Measurements from ENCODE around the gene C1orf52.
"Not testable (repeated sequence)": the region's sequence is repeated elsewhere in the genome, so short reads cannot be mapped to it uniquely, and the experiment has no call there.

The C1orf52 gene

DNA sequence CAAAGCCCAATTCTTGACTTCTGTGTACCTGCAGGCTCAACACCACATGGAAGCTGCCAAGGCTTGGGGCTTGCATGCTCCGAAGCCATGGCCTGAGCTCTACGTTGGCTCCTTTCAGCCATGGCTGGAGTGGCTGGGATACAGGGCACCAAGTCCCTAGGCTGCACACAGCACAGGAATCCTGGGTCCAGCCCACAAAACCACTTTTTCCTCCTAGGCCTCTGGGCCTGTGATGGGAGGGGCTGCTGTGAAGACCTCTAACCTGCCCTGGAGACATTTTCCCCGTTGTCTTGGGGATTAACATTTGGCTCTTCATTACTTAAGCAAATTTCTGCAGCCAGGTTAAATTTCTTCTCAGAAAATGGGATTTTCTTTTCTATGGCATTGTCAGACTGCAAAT, 10.4 kb downstream of the C1orf52 start:
- not testable (repeated sequence) for H4K91ac ChIP-seq (ENCODE audit: low read depth, low read length); H2BK120ac ChIP-seq (ENCODE audit: insufficient read depth, low read length, poor library complexity)

DNA sequence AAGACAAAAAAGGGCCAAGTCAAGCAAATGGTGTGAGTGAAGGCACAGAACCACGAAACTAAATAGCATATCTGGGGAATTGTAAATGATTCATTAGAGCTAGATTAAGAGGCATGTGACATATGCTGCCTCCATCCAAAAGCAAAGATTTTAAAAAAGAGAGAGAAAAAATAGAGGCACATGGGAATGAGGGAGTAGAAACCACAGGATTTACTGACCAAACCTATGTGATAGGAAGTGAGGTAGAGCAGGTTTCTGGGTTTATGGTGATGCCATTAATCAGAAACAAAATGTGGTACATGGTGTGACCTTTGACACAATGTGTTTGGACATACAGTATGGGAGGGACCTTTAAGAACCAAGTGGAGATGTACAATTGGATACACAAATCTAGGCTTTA, 13.6 kb downstream of the C1orf52 start:
- Histone ChIP-seq H3K27me3 (ENCODE audit: insufficient read depth, low read length) (no peaks in the 10 kb centered on the region), H3K18ac (ENCODE audit: low read length) (no peak overlapping the region), H3K4me3 (ENCODE audit: low read depth, low read length) (no peak overlapping the region), H3K9me3 (ENCODE audit: insufficient read depth, low read depth, low read length) (peaks cover 6% of the 10 kb centered on the region), H3K36me3 (ENCODE audit: control insufficient read depth in 1 of 2, insufficient read depth in 2 of 2, low read length in 2 of 2) (peaks cover 0 to 2% of the 10 kb centered on the region in 2 experiments), H3K27ac (ENCODE audit: low read depth, low read length) (peak overlapping the region; percentile 67), H3K4me1 (ENCODE audit: control insufficient read depth in 1 of 2, insufficient read depth in 2 of 2, low read length in 2 of 2) (peaks cover 0 to 5% of the 10 kb centered on the region in 2 experiments), H3K79me2 (ENCODE audit: control insufficient read depth, insufficient read depth, low read length, poor library complexity) (no peaks in the 10 kb centered on the region), H2AK5ac (ENCODE audit: low read length) (no peak overlapping the region), H2BK5ac (ENCODE audit: low read depth, low read length, poor library complexity) (no peak overlapping the region), H3K14ac (ENCODE audit: low read length) (no peak overlapping the region), H3K4me2 (ENCODE audit: low read length) (no peak overlapping the region), H3K9ac (ENCODE audit: low read length) (no peak overlapping the region), H2BK12ac (ENCODE audit: low read length) (no peak overlapping the region), H2AFZ (ENCODE audit: insufficient read depth, low read length, poor library complexity) (no peak overlapping the region), H4K12ac (ENCODE audit: low read depth, low read length) (no peak overlapping the region), H3K23ac (ENCODE audit: low read length) (no peak overlapping the region), H2BK120ac (ENCODE audit: insufficient read depth, low read length, poor library complexity) (no peak overlapping the region), H4K91ac (ENCODE audit: low read depth, low read length) (no peak overlapping the region), H4K8ac (ENCODE audit: low read depth, low read length) (no peak overlapping the region), H3K79me1 (ENCODE audit: low read length) (peaks cover 9% of the 10 kb centered on the region), H3K4ac (ENCODE audit: low read depth, low read length) (no peak overlapping the region)
- no peak for DNase-seq
- WGBS (ENCODE audit: extremely low coverage, insufficient coverage, insufficient read length), result no CpG with 5 or more reads among the region's 1 CpG

More for the DNA sequence above, 10.4 kb downstream of the C1orf52 start:
- not testable (repeated sequence) for H3K4ac ChIP-seq (ENCODE audit: low read depth, low read length); H3K36me3 ChIP-seq (ENCODE audit: control insufficient read depth in 1 of 2, insufficient read depth in 2 of 2, low read length in 2 of 2); H4K12ac ChIP-seq (ENCODE audit: low read depth, low read length); H3K79me1 ChIP-seq (ENCODE audit: low read length); H3K27ac ChIP-seq (ENCODE audit: low read depth, low read length); H2BK5ac ChIP-seq (ENCODE audit: low read depth, low read length, poor library complexity); H3K4me1 ChIP-seq (ENCODE audit: control insufficient read depth in 1 of 2, insufficient read depth in 2 of 2, low read length in 2 of 2); H2BK12ac ChIP-seq (ENCODE audit: low read length); H2AK5ac ChIP-seq (ENCODE audit: low read length); H3K4me3 ChIP-seq (ENCODE audit: low read depth, low read length); DNase-seq; H3K79me2 ChIP-seq (ENCODE audit: control insufficient read depth, insufficient read depth, low read length, poor library complexity); H3K18ac ChIP-seq (ENCODE audit: low read length); H3K14ac ChIP-seq (ENCODE audit: low read length); H3K9ac ChIP-seq (ENCODE audit: low read length); H3K4me2 ChIP-seq (ENCODE audit: low read length); H4K8ac ChIP-seq (ENCODE audit: low read depth, low read length); H3K9me3 ChIP-seq (ENCODE audit: insufficient read depth, low read depth, low read length); H3K27me3 ChIP-seq (ENCODE audit: insufficient read depth, low read length); H2AFZ ChIP-seq (ENCODE audit: insufficient read depth, low read length, poor library complexity); H3K23ac ChIP-seq (ENCODE audit: low read length)
- WGBS (ENCODE audit: extremely low coverage, insufficient coverage, insufficient read length), result no CpG with 5 or more reads among the region's 3 CpGs

DNA sequence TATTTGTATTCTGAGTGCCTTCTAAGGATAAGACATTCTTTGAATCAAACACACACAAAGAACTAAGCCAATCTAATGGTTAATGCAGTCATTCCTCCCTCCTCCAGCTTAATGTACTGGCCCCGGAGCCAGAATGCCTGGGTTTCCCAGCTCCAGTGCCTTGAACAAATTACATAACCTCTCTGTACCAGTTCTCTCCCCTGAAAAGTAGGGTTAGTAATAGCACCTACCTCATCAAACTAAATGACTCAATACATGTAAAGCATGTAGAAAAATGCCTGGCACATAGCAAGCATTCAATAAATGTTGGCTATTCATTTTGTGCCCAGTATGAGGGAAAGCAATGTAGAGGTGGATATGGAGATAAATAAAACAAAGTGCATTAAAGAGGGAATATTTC, 14.0 kb downstream of the C1orf52 start:
- Histone ChIP-seq H3K4ac (ENCODE audit: low read depth, low read length) (peak overlapping the region; percentile 66), H2BK120ac (ENCODE audit: insufficient read depth, low read length, poor library complexity) (peak overlapping the region; percentile 92), H4K12ac (ENCODE audit: low read depth, low read length) (no peak overlapping the region), H3K4me3 (ENCODE audit: low read depth, low read length) (no peak overlapping the region), H3K9me3 (ENCODE audit: insufficient read depth, low read depth, low read length) (peaks cover 6% of the 10 kb centered on the region), H3K79me2 (ENCODE audit: control insufficient read depth, insufficient read depth, low read length, poor library complexity) (no peaks in the 10 kb centered on the region), H4K91ac (ENCODE audit: low read depth, low read length) (peak overlapping the region; percentile 84), H3K36me3 (ENCODE audit: control insufficient read depth in 1 of 2, insufficient read depth in 2 of 2, low read length in 2 of 2) (peaks cover 0 to 2% of the 10 kb centered on the region in 2 experiments), H2BK12ac (ENCODE audit: low read length) (peak overlapping the region; percentile 97), H2BK5ac (ENCODE audit: low read depth, low read length, poor library complexity) (peak overlapping the region; percentile 88), H2AFZ (ENCODE audit: insufficient read depth, low read length, poor library complexity) (no peak overlapping the region), H3K79me1 (ENCODE audit: low read length) (peaks cover 9% of the 10 kb centered on the region), H3K18ac (ENCODE audit: low read length) (no peak overlapping the region), H3K4me1 (ENCODE audit: control insufficient read depth in 1 of 2, insufficient read depth in 2 of 2, low read length in 2 of 2) (peaks cover 0 to 5% of the 10 kb centered on the region in 2 experiments), H2AK5ac (ENCODE audit: low read length) (peak overlapping the region; percentile 70), H4K8ac (ENCODE audit: low read depth, low read length) (peak overlapping the region; percentile 72), H3K9ac (ENCODE audit: low read length) (no peak overlapping the region), H3K27me3 (ENCODE audit: insufficient read depth, low read length) (no peaks in the 10 kb centered on the region), H3K14ac (ENCODE audit: low read length) (peak overlapping the region; percentile 74), H3K27ac (ENCODE audit: low read depth, low read length) (peak overlapping the region; percentile 67), H3K23ac (ENCODE audit: low read length) (no peak overlapping the region), H3K4me2 (ENCODE audit: low read length) (no peak overlapping the region)
- DNase-seq, result peak in 1 of 2 donors; percentile 20
- WGBS (ENCODE audit: extremely low coverage, insufficient coverage, insufficient read length), result no CpG with 5 or more reads among the region's 1 CpG

DNA sequence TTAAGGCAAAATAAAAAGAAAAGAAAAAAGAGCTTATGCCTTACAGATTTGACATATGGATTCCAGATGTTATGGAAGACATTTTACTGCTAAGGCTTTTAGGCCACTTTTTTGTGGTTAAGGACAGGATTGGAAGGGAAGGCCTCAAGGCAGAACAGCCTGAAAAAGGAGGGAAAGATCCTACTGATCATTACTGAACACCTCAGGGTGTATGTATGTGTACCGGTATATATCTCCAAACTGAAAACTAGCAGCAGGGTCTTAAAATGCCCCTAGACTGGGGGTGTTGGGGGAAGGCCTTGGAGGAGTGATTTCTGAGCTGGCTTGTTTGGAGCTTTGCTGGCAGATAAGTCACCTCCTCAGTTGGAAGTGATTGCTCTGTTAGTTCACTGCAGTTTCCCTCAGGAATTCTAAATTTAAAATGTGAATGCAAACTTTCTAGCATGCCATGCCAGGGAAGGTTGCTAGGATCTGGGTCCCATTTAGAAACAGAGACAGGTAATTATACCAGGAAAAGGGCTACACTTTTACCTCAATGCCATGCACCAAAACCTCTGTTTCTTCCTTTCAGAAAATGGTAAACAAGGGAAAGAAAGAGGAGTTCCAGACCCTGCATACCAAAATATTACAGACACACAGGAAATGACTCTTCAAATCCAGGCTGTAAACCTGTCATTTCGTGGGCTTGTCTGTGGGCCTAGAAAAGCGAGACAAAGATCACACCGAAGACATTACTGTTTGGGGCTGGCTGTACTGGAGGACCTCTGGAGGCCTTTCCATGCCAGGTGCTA, 15.0 kb downstream of the C1orf52 start:
- H3K27ac ChIP-seq (ENCODE audit: low read depth, low read length), result peak overlapping the region; percentile 96
- no peak overlapping the region for H3K4me3 ChIP-seq (ENCODE audit: low read depth, low read length)
- H3K79me1 ChIP-seq (ENCODE audit: low read length), result peaks cover 11% of the 10 kb centered on the region
- peak overlapping the region; percentile 65 for H2BK12ac ChIP-seq (ENCODE audit: low read length)
- no peak overlapping the region for H4K12ac ChIP-seq (ENCODE audit: low read depth, low read length)
- H3K18ac ChIP-seq (ENCODE audit: low read length), result peak overlapping the region; percentile 33
- no peaks in the 10 kb centered on the region for H3K79me2 ChIP-seq (ENCODE audit: control insufficient read depth, insufficient read depth, low read length, poor library complexity)
- H3K27me3 ChIP-seq (ENCODE audit: insufficient read depth, low read length), result no peaks in the 10 kb centered on the region
- H2BK120ac ChIP-seq (ENCODE audit: insufficient read depth, low read length, poor library complexity), result peak overlapping the region; percentile 88
- no CpG with 5 or more reads among the region's 4 CpGs for WGBS (ENCODE audit: extremely low coverage, insufficient coverage, insufficient read length)
- peaks cover 0 to 6% of the 10 kb centered on the region in 2 experiments for H3K4me1 ChIP-seq (ENCODE audit: control insufficient read depth in 1 of 2, insufficient read depth in 2 of 2, low read length in 2 of 2)
- DNase-seq, result no peak
- H4K8ac ChIP-seq (ENCODE audit: low read depth, low read length), result peak overlapping the region; percentile 76
- H2AK5ac ChIP-seq (ENCODE audit: low read length), result no peak overlapping the region
- peaks cover 6% of the 10 kb centered on the region for H3K9me3 ChIP-seq (ENCODE audit: insufficient read depth, low read depth, low read length)
- no peaks in the 10 kb centered on the region for H3K36me3 ChIP-seq (ENCODE audit: control insufficient read depth in 1 of 2, insufficient read depth in 2 of 2, low read length in 2 of 2)
- no peak overlapping the region for H3K9ac ChIP-seq (ENCODE audit: low read length)
- peak overlapping the region; percentile 35 for H3K4ac ChIP-seq (ENCODE audit: low read depth, low read length)
- H3K14ac ChIP-seq (ENCODE audit: low read length), result no peak overlapping the region
- H3K23ac ChIP-seq (ENCODE audit: low read length), result no peak overlapping the region
- peak overlapping the region; percentile 30 for H3K4me2 ChIP-seq (ENCODE audit: low read length)
- H2BK5ac ChIP-seq (ENCODE audit: low read depth, low read length, poor library complexity), result peak overlapping the region; percentile 96
- peak overlapping the region; percentile 82 for H4K91ac ChIP-seq (ENCODE audit: low read depth, low read length)
- H2AFZ ChIP-seq (ENCODE audit: insufficient read depth, low read length, poor library complexity), result no peak overlapping the region
